ENCODE results near the gene MUC4.

DNA sequence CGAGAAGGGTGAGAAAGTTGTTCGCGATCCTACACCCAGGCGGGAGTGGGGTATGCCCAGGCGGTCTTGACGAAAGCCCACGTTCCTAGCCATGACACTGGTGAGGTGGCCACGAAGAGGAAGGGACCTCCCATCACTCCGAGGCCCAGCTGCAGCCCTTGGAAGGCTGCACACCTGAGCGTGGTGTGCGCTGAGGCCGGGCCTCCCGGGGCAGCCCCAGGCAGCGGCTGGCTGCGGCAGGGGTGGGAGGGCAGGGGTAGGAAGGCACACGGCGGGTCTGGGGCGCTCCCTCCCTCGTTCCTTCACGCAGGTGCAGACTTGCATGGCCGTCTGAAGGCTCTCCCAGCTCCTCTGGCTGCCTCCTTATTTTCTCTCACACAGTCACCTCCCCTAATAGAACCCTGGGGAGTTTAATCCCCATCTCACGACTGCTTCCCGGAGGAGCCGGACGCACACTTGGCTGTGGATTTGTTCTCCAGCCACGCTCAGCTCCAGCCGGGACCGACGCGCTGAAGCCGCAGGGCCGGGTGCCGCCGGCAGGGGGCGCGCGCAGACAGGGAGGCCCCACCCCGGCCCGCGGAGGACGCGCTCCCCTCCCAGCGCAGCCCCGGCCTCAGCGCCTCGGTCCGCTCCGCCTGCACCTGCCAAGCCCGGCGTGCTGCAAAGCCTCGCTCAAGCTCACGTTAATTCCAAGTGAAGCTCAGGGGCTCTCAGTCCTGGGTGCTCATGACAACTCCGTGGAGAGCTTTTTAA, 37.8 kb upstream of the MUC4 start:
- TF ChIP-seq, protein P1, sequence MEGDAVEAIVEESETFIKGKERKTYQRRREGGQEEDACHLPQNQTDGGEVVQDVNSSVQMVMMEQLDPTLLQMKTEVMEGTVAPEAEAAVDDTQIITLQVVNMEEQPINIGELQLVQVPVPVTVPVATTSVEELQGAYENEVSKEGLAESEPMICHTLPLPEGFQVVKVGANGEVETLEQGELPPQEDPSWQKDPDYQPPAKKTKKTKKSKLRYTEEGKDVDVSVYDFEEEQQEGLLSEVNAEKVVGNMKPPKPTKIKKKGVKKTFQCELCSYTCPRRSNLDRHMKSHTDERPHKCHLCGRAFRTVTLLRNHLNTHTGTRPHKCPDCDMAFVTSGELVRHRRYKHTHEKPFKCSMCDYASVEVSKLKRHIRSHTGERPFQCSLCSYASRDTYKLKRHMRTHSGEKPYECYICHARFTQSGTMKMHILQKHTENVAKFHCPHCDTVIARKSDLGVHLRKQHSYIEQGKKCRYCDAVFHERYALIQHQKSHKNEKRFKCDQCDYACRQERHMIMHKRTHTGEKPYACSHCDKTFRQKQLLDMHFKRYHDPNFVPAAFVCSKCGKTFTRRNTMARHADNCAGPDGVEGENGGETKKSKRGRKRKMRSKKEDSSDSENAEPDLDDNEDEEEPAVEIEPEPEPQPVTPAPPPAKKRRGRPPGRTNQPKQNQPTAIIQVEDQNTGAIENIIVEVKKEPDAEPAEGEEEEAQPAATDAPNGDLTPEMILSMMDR (conservative IDR thresholded peaks at IDR 0.05; ENCODE audit: low read depth, low read length) = peak; percentile 71
- TF ChIP-seq EZH2phosphoT487 (IDR thresholded peaks at IDR 0.05; ENCODE audit: borderline replicate concordance, low read length) (no peak), EZH2 (IDR thresholded peaks at IDR 0.05; ENCODE audit: low read length, unreplicated experiment) (no peak)
